Pancreas (tissue), 8 donors: ENCODE results near the gene S100A13. TPM values are rescaled to one million over a fixed set of nuclear protein-coding genes. Genes with fewer than 3 reads are reported as not detected.

Source experiments
- polyA plus RNA-seq, 2 donors: library from polyadenylated mRNA; stranded (reverse); fragments of 200-250 nt; gene quantifications; one replicate each; pipeline ENCODE4 v1.2.3, GENCODE V29; 2013
- total RNA-seq, 6 donors: library from RNA; stranded (reverse); fragmentation: NEBNext Ultra II Directional in 4 of 6; extraction: Animal tissue kit (Norgen Biotek cat#: 25700) in 4 of 6; gene quantifications; one replicate each; pipeline versions ENCODE4 v1.2.1 to v1.2.4, GENCODE V29; 2021 to 2023
- donor health status: healthy with polysubstance abuse.
- donor health status: DM: no; HTN: no; CAD: no; lungs with moderate emphysema.
- donor health status: DM: no; HTN: no; CAD: no.
- donor health status: Bipolar disorder and iron deficiency.
- donor health status: DM: yes; HTN: yes; CAD: no.
- donor health status: DM: no; HTN: no; CAD: no.
- donor health status: DM: no; HTN: no; CAD: no.
- donor health status: DM: yes; HTN: yes; CAD: no.

S100A13 gene
- total and polyA plus RNA-seq, 8 donors, result 22.0 to 125 (median 39.5) TPM

Other genes with a start within 250 kb of the S100A13 start
- 10 to 100 TPM in 3 of 6 donors, 1 to 10 TPM in 3; 2.0 to 36.1 (median 12.1) TPM for gene S100A8, start 236.4 kb downstream of the S100A13 start, total RNA-seq
- gene S100A8, start 236.4 kb downstream of the S100A13 start, polyA plus RNA-seq, result 10 to 100 TPM; 26.1 to 41.9 TPM
- gene S100A7A, start 211.0 kb downstream of the S100A13 start, total RNA-seq, result not detected
- not detected for gene S100A7A, start 211.0 kb downstream of the S100A13 start, polyA plus RNA-seq
- not detected for gene S100A7, start 166.9 kb downstream of the S100A13 start, total RNA-seq
- not detected for gene S100A7, start 166.9 kb downstream of the S100A13 start, polyA plus RNA-seq
- gene S100A6, start 91.5 kb downstream of the S100A13 start, total RNA-seq, result 100 to 1,000 TPM in 2 of 6 donors, 10 to 100 TPM in 4; 21.4 to 264 (median 61.8) TPM
- gene S100A6, start 91.5 kb downstream of the S100A13 start, polyA plus RNA-seq, result 100 to 1,000 TPM; 304 to 495 TPM
- not detected for gene S100A5, start 86.6 kb downstream of the S100A13 start, total RNA-seq
- gene S100A5, start 86.6 kb downstream of the S100A13 start, polyA plus RNA-seq, result not detected
- 10 to 100 TPM in 4 of 6 donors, 1 to 10 TPM in 2; 5.0 to 40.9 (median 24.4) TPM for gene S100A4, start 81.7 kb downstream of the S100A13 start, total RNA-seq
- gene S100A4, start 81.7 kb downstream of the S100A13 start, polyA plus RNA-seq, result 100 to 1,000 TPM in 1 of 2 donors, 10 to 100 TPM in 1; 88.6 to 149 TPM
- gene S100A3, start 78.2 kb downstream of the S100A13 start, total RNA-seq, result under 1 TPM in 3 of 6 donors, not detected in 3; 0.20 to 0.70 (median 0.66) TPM
- 1 to 10 TPM in 1 of 2 donors, under 1 TPM in 1; 0.38 to 1.1 TPM for gene S100A3, start 78.2 kb downstream of the S100A13 start, polyA plus RNA-seq
- gene S100A2, start 61.7 kb downstream of the S100A13 start, total RNA-seq, result 1 to 10 TPM in 1 of 6 donors, under 1 TPM in 3, not detected in 2; 0.60 to 2.1 (median 0.68) TPM
- 1 to 10 TPM; 1.9 to 2.8 TPM for gene S100A2, start 61.7 kb downstream of the S100A13 start, polyA plus RNA-seq
- gene S100A16, start 14.4 kb downstream of the S100A13 start, total RNA-seq, result 10 to 100 TPM in 4 of 6 donors, 1 to 10 TPM in 2; 8.1 to 30.8 (median 13.4) TPM
- gene S100A16, start 14.4 kb downstream of the S100A13 start, polyA plus RNA-seq, result 10 to 100 TPM; 31.1 to 43.9 TPM
- 10 to 100 TPM in 4 of 6 donors, 1 to 10 TPM in 2; 3.6 to 21.6 (median 11.1) TPM for gene S100A14, start 11.2 kb downstream of the S100A13 start, total RNA-seq
- 10 to 100 TPM; 20.2 to 23.7 TPM for gene S100A14, start 11.2 kb downstream of the S100A13 start, polyA plus RNA-seq
- gene S100A1, start 929 bp upstream of the S100A13 start, total RNA-seq, result 10 to 100 TPM in 1 of 6 donors, 1 to 10 TPM in 5; 1.9 to 14.0 (median 4.0) TPM
- 1 to 10 TPM; 2.5 to 7.9 TPM for gene S100A1, start 929 bp upstream of the S100A13 start, polyA plus RNA-seq
- 10 to 100 TPM; 27.9 to 49.2 (median 34.8) TPM for gene CHTOP, start 6.6 kb upstream of the S100A13 start, total RNA-seq
- 10 to 100 TPM; 54.9 to 87.4 TPM for gene CHTOP, start 6.6 kb upstream of the S100A13 start, polyA plus RNA-seq
- 10 to 100 TPM in 3 of 6 donors, 1 to 10 TPM in 3; 7.5 to 17.8 (median 10.2) TPM for gene SNAPIN, start 31.2 kb upstream of the S100A13 start, total RNA-seq
- 10 to 100 TPM; 13.5 to 27.3 TPM for gene SNAPIN, start 31.2 kb upstream of the S100A13 start, polyA plus RNA-seq
- gene ILF2, start 43.5 kb upstream of the S100A13 start, total RNA-seq, result 10 to 100 TPM; 30.5 to 63.2 (median 54.3) TPM
- 10 to 100 TPM; 25.7 to 61.3 TPM for gene ILF2, start 43.5 kb upstream of the S100A13 start, polyA plus RNA-seq
- gene NPR1, start 51.2 kb upstream of the S100A13 start, total RNA-seq, result 1 to 10 TPM; 1.6 to 6.9 (median 3.6) TPM
- gene NPR1, start 51.2 kb upstream of the S100A13 start, polyA plus RNA-seq, result 10 to 100 TPM; 10.2 to 11.8 TPM
- gene INTS3, start 100.5 kb upstream of the S100A13 start, total RNA-seq, result 10 to 100 TPM; 13.5 to 41.4 (median 18.8) TPM
- 10 to 100 TPM; 45.1 to 56.2 TPM for gene INTS3, start 100.5 kb upstream of the S100A13 start, polyA plus RNA-seq
- gene SLC27A3, start 147.9 kb upstream of the S100A13 start, total RNA-seq, result 10 to 100 TPM in 3 of 6 donors, 1 to 10 TPM in 3; 9.0 to 23.6 (median 10.8) TPM
- 10 to 100 TPM; 46.9 to 64.0 TPM for gene SLC27A3, start 147.9 kb upstream of the S100A13 start, polyA plus RNA-seq